Frontal cortex (tissue), 4 donors: ENCODE results near the gene LRIT3. TPM values are rescaled to one million over a fixed set of nuclear protein-coding genes. Genes with fewer than 3 reads are reported as not detected.

ENCODE experiments used
- DNase-seq, 2 donors: peaks; one replicate each; pipeline ENCODE4 v3.0.0; 2012; ENCODE audit warnings: low spot score in 2 of 2
- FAIRE-seq: peaks from 2 replicates; lab custom pipeline; 2012; peaks lifted over from hg19 to GRCh38; lab: Jason Lieb, UNC
- total RNA-seq: library from RNA; depleted of rRNA; stranded (reverse); fragments of >200 nt; gene quantifications from one replicate; pipeline ENCODE4 v1.2.3, GENCODE V29; 2014
- donor health status: control.
- donor health status: control.
- donor health status: control.

The LRIT3 gene
- total RNA-seq, 1 donor from 2014 or later: not detected

GRCh38 chr4:109887071-109887470 is 39.2 kb downstream of the LRIT3 start:
- DNase-seq (no peak), FAIRE-seq (no peak)

GRCh38 chr4:109890076-109890475 is 42.2 kb downstream of the LRIT3 start:
- FAIRE-seq: no peak
- DNase-seq: no peak

- FAIRE-seq (no peak), DNase-seq (no peak)
Measured at GRCh38 chr4:109902559-109903251, 54.8 kb downstream of the LRIT3 start.

GRCh38 chr4:109908731-109909130 is 60.8 kb downstream of the LRIT3 start:
- DNase-seq (no peak), FAIRE-seq (no peak)

- FAIRE-seq (no peak), DNase-seq (no peak)
Measured at GRCh38 chr4:109910256-109910655, 62.3 kb downstream of the LRIT3 start.

GRCh38 chr4:109912706-109913595 is 65.0 kb downstream of the LRIT3 start, which contains the start of gene EGF:
EGF (plus strand) TSS chr4:109912883; CDS start chr4:109913336, 453 bp downstream.
- DNase-seq: peak in 1 of 2 donors; percentile 14
- FAIRE-seq: no peak

- no peak for FAIRE-seq
Measured at GRCh38 chr4:109913596-109914241, 65.8 kb downstream of the LRIT3 start.

GRCh38 chr4:109914322-109914721 is 66.4 kb downstream of the LRIT3 start:
- DNase-seq (no peak), FAIRE-seq (no peak)

More at GRCh38 chr4:109913596-109914241, 65.8 kb downstream of the LRIT3 start:
- DNase-seq: no peak

- DNase-seq (no peak), FAIRE-seq (no peak)
Measured at GRCh38 chr4:109915385-109916026, 67.6 kb downstream of the LRIT3 start.

- no peak for FAIRE-seq
Measured at GRCh38 chr4:109916027-109916409, 68.1 kb downstream of the LRIT3 start.

GRCh38 chr4:109921384-109921808 is 73.5 kb downstream of the LRIT3 start:
- no peak for DNase-seq
- no peak for FAIRE-seq

More at GRCh38 chr4:109916027-109916409, 68.1 kb downstream of the LRIT3 start:
- no peak for DNase-seq

Other genes starting within 250 kb of the LRIT3 start
- gene CASP6, start 144.7 kb upstream of the LRIT3 start, total RNA-seq: 22.4 TPM
- gene PLA2G12A, start 118.0 kb upstream of the LRIT3 start, total RNA-seq: 24.5 TPM
- gene CFI, start 46.1 kb upstream of the LRIT3 start, total RNA-seq: 4.5 TPM
- 3.7 TPM for gene GAR1, start 32.3 kb upstream of the LRIT3 start, total RNA-seq
- 0.41 TPM for gene RRH, start 20.1 kb upstream of the LRIT3 start, total RNA-seq
- under 0.01 TPM for gene EGF, start 64.8 kb downstream of the LRIT3 start, total RNA-seq